ENCODE data around the gene TRAPPC3L. TPM values are rescaled to one million over a fixed set of nuclear protein-coding genes. Genes with fewer than 3 reads are reported as not detected.

Gene TRAPPC3L
- total and polyA plus RNA-seq, 2 of the 8 experiments (the other 6 are each of a cell fraction or from before 2014, with no cell fraction given), result not detected

DNA sequence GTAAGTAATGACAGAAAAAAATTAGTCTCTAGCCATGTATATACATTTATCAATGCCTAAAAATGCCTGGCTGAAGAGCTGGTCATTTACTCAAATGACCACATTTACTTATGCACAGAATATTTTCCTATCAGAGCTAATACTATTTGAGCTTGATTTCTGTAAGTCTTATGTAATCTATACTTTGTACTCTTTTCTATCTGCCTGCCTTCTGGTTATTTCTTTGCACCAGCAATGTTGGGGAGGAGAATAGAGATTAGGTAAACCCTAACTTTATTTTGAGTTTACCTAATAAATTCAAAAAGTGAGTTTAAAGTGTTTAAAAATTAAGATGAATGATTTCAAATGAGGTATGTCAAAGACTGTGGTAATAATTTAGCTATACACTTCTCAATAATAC, 30.3 kb downstream of the TRAPPC3L start:
- H2BK20ac ChIP-seq (ENCODE audit: low read length), result no peak overlapping the region
- H3K27me3 ChIP-seq (replicated peaks in 1 of 4; ENCODE audit: control insufficient read depth in 3 of 4, extremely low read depth in 1 of 4, insufficient read depth in 3 of 4, low read length in 3 of 4), result peaks cover 0 to 1% (median 0%) of the 10 kb centered on the region in 4 experiments; a peak in 1 of 7 replicates
- no peak overlapping the region for H3K18ac ChIP-seq (ENCODE audit: extremely low read depth, low read length)
- TF ChIP-seq ATF2 (IDR thresholded peaks at IDR 0.05; ENCODE audit: low read length) (no peak), GABPA (IDR thresholded peaks at IDR 0.05; ENCODE audit: borderline replicate concordance, insufficient read depth, low read length) (no peak), SIRT6 (IDR thresholded peaks at IDR 0.05; ENCODE audit: low read length) (no peak), TAF1 (IDR thresholded peaks at IDR 0.05; ENCODE audit: low read depth, low read length) (no peak), SUZ12 (IDR thresholded peaks at IDR 0.05; ENCODE audit: low read length) (no peak), BRCA1 (IDR thresholded peaks at IDR 0.05; ENCODE audit: low read depth, low read length) (no peak), KDM1A (IDR thresholded peaks at IDR 0.05; ENCODE audit: borderline replicate concordance, low read length) (no peak), ASH2L (IDR thresholded peaks at IDR 0.05; ENCODE audit: low read length) (no peak), TEAD4 (IDR thresholded peaks at IDR 0.05; ENCODE audit: low read depth, low read length) (no peak), SIX5 (IDR thresholded peaks at IDR 0.05; ENCODE audit: low read depth, low read length) (no peak), E2F6 (IDR thresholded peaks at IDR 0.05) (no peak), SRF (IDR thresholded peaks at IDR 0.05; ENCODE audit: low read depth, low read length) (no peak)
- TF ChIP-seq, protein P1, sequence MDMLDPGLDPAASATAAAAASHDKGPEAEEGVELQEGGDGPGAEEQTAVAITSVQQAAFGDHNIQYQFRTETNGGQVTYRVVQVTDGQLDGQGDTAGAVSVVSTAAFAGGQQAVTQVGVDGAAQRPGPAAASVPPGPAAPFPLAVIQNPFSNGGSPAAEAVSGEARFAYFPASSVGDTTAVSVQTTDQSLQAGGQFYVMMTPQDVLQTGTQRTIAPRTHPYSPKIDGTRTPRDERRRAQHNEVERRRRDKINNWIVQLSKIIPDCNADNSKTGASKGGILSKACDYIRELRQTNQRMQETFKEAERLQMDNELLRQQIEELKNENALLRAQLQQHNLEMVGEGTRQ (IDR thresholded peaks at IDR 0.05; ENCODE audit: low read length), result no peak

More for the DNA sequence above, 30.3 kb downstream of the TRAPPC3L start:
- H3K4me3 ChIP-seq (ENCODE audit: extremely low read depth in 1 of 4, insufficient read depth in 2 of 4, low read depth in 3 of 4, low read length in 4 of 4), result no peak overlapping the region
- no peak overlapping the region for H3K9ac ChIP-seq (replicated peaks in 1 of 4; ENCODE audit: extremely low read depth in 1 of 4, low read depth in 3 of 4, low read length in 3 of 4)
- peaks cover 0 to 11% (median 4%) of the 10 kb centered on the region in 4 experiments; a peak in 4 of 7 replicates for H3K4me1 ChIP-seq (replicated peaks in 1 of 4; ENCODE audit: control insufficient read depth in 3 of 4, insufficient read depth in 4 of 4, low read length in 3 of 4)
- H2AK5ac ChIP-seq (ENCODE audit: low read depth, low read length), result no peak overlapping the region
- H4K20me1 ChIP-seq (replicated peaks in 1 of 2; ENCODE audit: control insufficient read depth in 1 of 2, insufficient read depth in 2 of 2, low read length in 2 of 2), result no peaks in the 10 kb centered on the region
- no peak overlapping the region for H3K27ac ChIP-seq (ENCODE audit: low read depth, low read length)
- no peak overlapping the region for H3K14ac ChIP-seq (ENCODE audit: insufficient read length)
- H2AFZ ChIP-seq (ENCODE audit: low read length), result no peak overlapping the region
- no peaks in the 10 kb centered on the region for H3K36me3 ChIP-seq (ENCODE audit: control insufficient read depth in 2 of 4, insufficient read depth in 4 of 4, low read length in 3 of 4)
- H2BK5ac ChIP-seq (ENCODE audit: low read depth, low read length), result no peak overlapping the region
- no peak overlapping the region for H3K4ac ChIP-seq (replicated peaks; ENCODE audit: insufficient read length, low read depth, low read length)
- no peak overlapping the region for H4K5ac ChIP-seq (ENCODE audit: insufficient read length, low read depth, low read length)
- no peak overlapping the region for H3K4me2 ChIP-seq (ENCODE audit: insufficient read depth in 1 of 2, low read depth in 2 of 2, low read length in 2 of 2)
- no peak overlapping the region for H3K56ac ChIP-seq (replicated peaks; ENCODE audit: insufficient read length, low read depth, low read length)
- CTCF ChIA-PET (ENCODE audit: partially characterized antibody), result interaction anchor here (0.8 to 6.0 kb wide), 13 partner anchors 13 to 247 kb away, joined by 3 to 60 read pairs (median 5); no protein-coding TSS in a partner anchor
- H3K9me3 ChIP-seq (ENCODE audit: insufficient read depth in 2 of 2, low read depth in 1 of 2, low read length in 1 of 2), result no peaks in the 10 kb centered on the region
- POLR2A ChIA-PET (ENCODE audit: partially characterized antibody), result no interaction called here
- H4K8ac ChIP-seq (ENCODE audit: extremely low read depth, insufficient read depth, low read length), result no peak overlapping the region
- no peak overlapping the region for H2BK12ac ChIP-seq (ENCODE audit: low read depth, low read length)
- H2BK120ac ChIP-seq (replicated peaks; ENCODE audit: low read depth, low read length), result no peak overlapping the region
- no peaks in the 10 kb centered on the region for H3K23me2 ChIP-seq (ENCODE audit: low read depth, low read length)
- FAIRE-seq (no peak), DNase-seq (ENCODE audit: low read depth in 1 of 2, low spot score in 2 of 2) (no peak)
- H4K91ac ChIP-seq (replicated peaks; ENCODE audit: insufficient read length, low read length), result no peak overlapping the region
- H3K79me2 ChIP-seq (ENCODE audit: control insufficient read depth in 1 of 2, insufficient read depth in 2 of 2, low read length in 2 of 2), result no peaks in the 10 kb centered on the region
- no peak overlapping the region for H2BK15ac ChIP-seq (ENCODE audit: low read length)
- H3K23ac ChIP-seq (ENCODE audit: insufficient read length), result no peak overlapping the region
- H3K79me1 ChIP-seq (ENCODE audit: low read depth, low read length), result no peaks in the 10 kb centered on the region

All from H1 (cell line).